BE2C (cell line): ENCODE data around the gene PDE6A.
"Not testable (repeated sequence)": the region's sequence is repeated elsewhere in the genome, so short reads cannot be mapped to it uniquely, and the experiment has no call there.

Experiments
- DNase-seq: peaks from one replicate; pipeline ENCODE4 v3.0.0-alpha.2; 2020
- H3K27me3 ChIP-seq: fragments of 250-450 bp; sonication (Bioruptor Pico); 2 replicates; pipeline ENCODE4 v1.5.1; 2020; ENCODE audit warnings: mild to moderate bottlenecking
- H3K36me3 ChIP-seq: fragments of 250-450 bp; sonication (Bioruptor Pico); 2 replicates; pipeline ENCODE4 v1.5.1; 2020; ENCODE audit warnings: mild to moderate bottlenecking
- H3K4me1 ChIP-seq: fragments of 250-450 bp; sonication (Bioruptor Pico); 2 replicates; pipeline ENCODE4 v1.5.1; 2020
- H3K4me3 ChIP-seq: 2 replicates; pipeline ENCODE4 v1.5.1; 2011; ENCODE audit warnings: low read depth, low read length
- H3K9me3 ChIP-seq: fragments of 250-450 bp; sonication (Bioruptor Pico); 2 replicates; pipeline ENCODE4 v1.5.1; 2020
- CTCF ChIP-seq: IDR thresholded peaks from 2 replicates; pipeline ENCODE4 v1.5.1; 2012; ENCODE audit warnings: mild to moderate bottlenecking, low read depth, low read length

The PDE6A gene

GRCh38 chr5:149956685-149957084, 12.1 kb upstream of the PDE6A start:
- Histone ChIP-seq H3K27me3 (no peaks in the 10 kb centered on the region), H3K4me3 (no peak overlapping the region), H3K36me3 (no peaks in the 10 kb centered on the region), H3K9me3 (no peaks in the 10 kb centered on the region), H3K4me1 (peaks cover 5% of the 10 kb centered on the region)
- DNase-seq, result no peak
- TF ChIP-seq CTCF, result no peak

GRCh38 chr5:149954798-149955197, 10.2 kb upstream of the PDE6A start:
- no peak for DNase-seq
- Histone ChIP-seq H3K4me1 (peaks cover 5% of the 10 kb centered on the region), H3K27me3 (no peaks in the 10 kb centered on the region), H3K9me3 (no peaks in the 10 kb centered on the region), H3K36me3 (no peaks in the 10 kb centered on the region), H3K4me3 (no peak overlapping the region)
- TF ChIP-seq CTCF, result no peak

DNA sequence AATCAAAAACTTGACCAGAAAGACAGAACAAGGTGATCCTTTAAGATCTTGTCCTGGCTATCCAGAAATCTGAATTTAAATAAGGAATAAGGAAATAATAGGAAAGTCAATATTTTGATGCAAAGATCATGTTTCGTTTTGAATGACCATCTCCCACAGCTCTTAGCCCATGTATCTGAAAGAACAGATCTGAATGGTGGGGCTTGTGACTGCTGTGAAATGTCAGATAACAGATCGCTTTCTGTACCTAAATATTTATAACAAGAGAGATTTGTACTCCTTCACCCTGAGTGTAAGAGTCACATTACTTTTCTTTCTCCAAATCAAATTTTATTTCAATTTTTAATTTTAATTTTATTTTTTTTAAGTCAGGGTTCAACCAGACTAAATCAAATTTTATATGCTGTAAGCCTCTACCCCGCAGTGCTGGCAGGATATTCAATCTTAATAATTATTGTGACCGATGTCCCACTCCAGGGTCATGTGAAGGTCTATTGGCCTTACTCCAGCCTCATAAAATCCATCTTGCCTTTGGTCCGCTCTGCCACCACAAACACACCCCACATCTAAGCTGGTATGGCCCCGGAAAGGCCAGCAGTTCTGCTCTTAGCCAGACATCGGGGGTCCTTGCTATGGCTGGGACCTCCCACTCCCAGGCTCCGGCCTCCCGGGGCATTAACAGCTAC, 9.0 kb upstream of the PDE6A start:
- DNase-seq, result no peak
- H3K4me1 ChIP-seq, result no peaks in the 10 kb centered on the region
- H3K9me3 ChIP-seq, result no peaks in the 10 kb centered on the region
- TF ChIP-seq CTCF, result no peak
- H3K4me3 ChIP-seq, result no peak overlapping the region
- no peaks in the 10 kb centered on the region for H3K27me3 ChIP-seq
- H3K36me3 ChIP-seq, result no peaks in the 10 kb centered on the region

- Histone ChIP-seq H3K4me1 (no peaks in the 10 kb centered on the region), H3K27me3 (no peaks in the 10 kb centered on the region), H3K36me3 (no peaks in the 10 kb centered on the region), H3K4me3 (no peak overlapping the region), H3K9me3 (no peaks in the 10 kb centered on the region)
- DNase-seq, result no peak
- TF ChIP-seq CTCF, result peak; percentile 18; the same call in 1 of the 2 replicates
Measured at GRCh38 chr5:149951138-149951749, 6.7 kb upstream of the PDE6A start.

GRCh38 chr5:149948993-149949392, 4.4 kb upstream of the PDE6A start:
- H3K4me1 ChIP-seq, result no peaks in the 10 kb centered on the region
- no peak for DNase-seq
- H3K27me3 ChIP-seq, result no peaks in the 10 kb centered on the region
- H3K36me3 ChIP-seq, result no peaks in the 10 kb centered on the region
- no peak for TF ChIP-seq CTCF
- H3K9me3 ChIP-seq, result no peaks in the 10 kb centered on the region
- H3K4me3 ChIP-seq, result no peak overlapping the region

GRCh38 chr5:149946118-149946517, 1.5 kb upstream of the PDE6A start:
- H3K4me3 ChIP-seq, result no peak overlapping the region
- no peak for DNase-seq
- no peak for TF ChIP-seq CTCF
- no peaks in the 10 kb centered on the region for H3K9me3 ChIP-seq
- H3K4me1 ChIP-seq, result no peaks in the 10 kb centered on the region
- no peaks in the 10 kb centered on the region for H3K36me3 ChIP-seq
- no peaks in the 10 kb centered on the region for H3K27me3 ChIP-seq

DNA sequence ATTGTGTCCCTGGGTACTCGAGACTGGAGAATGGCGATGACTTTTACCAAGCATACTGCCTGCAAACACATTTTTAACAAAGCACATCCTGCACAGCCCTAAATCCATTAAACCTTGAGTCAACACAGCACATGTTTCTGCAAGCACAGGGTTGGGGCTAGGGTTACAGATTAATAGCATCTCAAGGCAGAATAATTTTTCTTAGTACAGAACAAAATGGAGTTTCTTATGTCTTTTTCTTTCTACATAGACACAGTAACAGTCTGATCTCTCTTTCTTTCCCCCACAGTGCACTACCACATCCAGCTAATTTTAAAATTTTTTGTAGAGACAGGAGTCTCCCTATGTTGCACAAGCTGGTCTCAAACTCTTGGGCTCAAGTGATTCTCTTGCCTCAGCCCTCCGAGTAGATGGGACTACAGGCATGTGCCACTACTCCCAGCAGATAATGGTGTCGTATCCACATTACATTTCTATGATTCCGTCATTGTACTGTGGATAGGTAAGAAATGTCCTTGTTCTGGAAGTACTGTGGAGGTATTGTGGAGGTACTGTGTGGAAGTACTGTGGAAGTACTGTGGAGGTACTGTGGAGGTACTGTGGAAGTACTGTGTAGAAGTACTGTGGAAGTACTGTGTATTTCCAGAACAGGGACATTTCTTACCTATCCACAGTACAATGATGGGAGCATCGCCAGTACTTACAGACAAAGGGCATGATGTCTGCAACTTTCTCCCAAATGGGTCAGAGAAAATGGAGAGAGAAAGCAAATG, 1.2 kb downstream of the PDE6A start:
- H3K27me3 ChIP-seq, DNase-seq, H3K9me3 ChIP-seq, H3K36me3 ChIP-seq, H3K4me1 ChIP-seq, H3K4me3 ChIP-seq: not testable (repeated sequence)

GRCh38 chr5:149942741-149943169, 1.8 kb downstream of the PDE6A start:
- H3K36me3 ChIP-seq, DNase-seq, H3K27me3 ChIP-seq, H3K4me3 ChIP-seq, H3K9me3 ChIP-seq, H3K4me1 ChIP-seq: not testable (repeated sequence)
